GM12878 (cell line): ENCODE data around the gene HOGA1. TPM values are rescaled to one million over a fixed set of nuclear protein-coding genes. Genes with fewer than 3 reads are reported as not detected.

Source experiments
- ATAC-seq: fragments of 200-7000 bp; cut with Tn5 transposase; 3 replicates; pipeline ENCODE4 v1.9.1; 2020; ENCODE audit warnings: mild to moderate bottlenecking, moderate library complexity
- BruUV-seq: library from RNA; stranded (reverse); fragments of 400-500 nt; replicated peaks from 2 replicates; lab custom pipeline; 2021; lab: Mats Ljungman, UMichigan
- CTCF ChIA-PET: fragments of 300-600 bp; sonication (Branson Sonifier 250); formaldehyde crosslinking; extraction: SDS; loops from one replicate; lab custom pipeline; 2021; ENCODE audit warnings: inconsistent platforms; lab: Yijun Ruan, JAX
- POLR2A ChIA-PET: fragments of 350-600 bp; formaldehyde crosslinking; extraction: SDS; loops from one replicate; lab custom pipeline; 2021; ENCODE audit warnings: inconsistent platforms; lab: Charles Lee
- RAD21 ChIA-PET: fragments of 300-600 bp; sonication (Branson Sonifier 250); formaldehyde crosslinking; loops from one replicate; lab custom pipeline; 2023; ENCODE audit warnings: antibody characterized with exemption; ENCODE audit not compliant: unreplicated experiment; lab: Charles Lee
- SMC1A ChIA-PET: fragments of 300-600 bp; sonication (Branson Sonifier 250); formaldehyde crosslinking; loops from one replicate; lab custom pipeline; 2023; ENCODE audit not compliant: unreplicated experiment, uncharacterized antibody; lab: Charles Lee
- DNase-seq: peaks from one replicate; pipeline ENCODE4 v3.0.0-alpha.2; 2011; ENCODE audit warnings: low read depth, low spot score
- FAIRE-seq: peaks from 3 replicates; lab custom pipeline; 2011; peaks lifted over from hg19 to GRCh38; lab: Jason Lieb, UNC
- H2AFZ ChIP-seq: 2 replicates; pipeline ENCODE4 v1.6.0; 2011; ENCODE audit warnings: low read depth, low read length, control low read depth; ENCODE audit not compliant: control insufficient read depth
- H3K27ac ChIP-seq: 2 replicates; pipeline ENCODE4 v1.5.1; 2011; ENCODE audit warnings: control low read depth; ENCODE audit not compliant: control insufficient read depth, insufficient read depth
- H3K27me3 ChIP-seq, 2 experiments: replicated peaks in 1 of 2; 2 replicates each; pipeline versions ENCODE4 v1.6.0 to v1.6.1; 2011; ENCODE audit warnings: low read length in 1 of 2; ENCODE audit not compliant: control insufficient read depth in 2 of 2, insufficient read depth in 2 of 2
- H3K36me3 ChIP-seq, 2 experiments: 2 replicates each; pipeline ENCODE4 v1.5.1; 2011; ENCODE audit warnings: low read length in 1 of 2; ENCODE audit not compliant: control insufficient read depth in 2 of 2, insufficient read depth in 2 of 2
- H3K4me1 ChIP-seq: 2 replicates; pipeline ENCODE4 v1.6.1; 2011; ENCODE audit warnings: mild to moderate bottlenecking, low read length, moderate library complexity, mixed read lengths; ENCODE audit not compliant: control insufficient read depth, insufficient read depth
- H3K4me2 ChIP-seq: 2 replicates; pipeline ENCODE4 v1.6.0; 2011; ENCODE audit warnings: control low read depth; ENCODE audit not compliant: control insufficient read depth, insufficient read depth
- H3K4me3 ChIP-seq: fragments of 200-600 bp; sonication (generic); 2 replicates; pipeline ENCODE4 v1.5.1; 2016
- H3K79me2 ChIP-seq: 2 replicates; pipeline ENCODE4 v1.6.0; 2011; ENCODE audit warnings: low read length; ENCODE audit not compliant: control insufficient read depth, insufficient read depth
- H3K9ac ChIP-seq: 2 replicates; pipeline ENCODE4 v1.8.0; 2011; ENCODE audit warnings: low read length, control low read depth, mixed read lengths; ENCODE audit not compliant: control insufficient read depth, insufficient read depth
- H3K9me3 ChIP-seq: replicated peaks from 3 replicates; pipeline ENCODE4 v1.5.1; 2011; ENCODE audit warnings: mild to moderate bottlenecking, low read length; ENCODE audit not compliant: control insufficient read depth, insufficient read depth
- H4K20me1 ChIP-seq: 2 replicates; pipeline ENCODE4 v1.6.0; 2011; ENCODE audit not compliant: control insufficient read depth, insufficient read depth
- MXI1 ChIP-seq: fragments of 150-350 bp; IDR thresholded peaks from 2 replicates; pipeline ENCODE4 v1.6.1; 2011; ENCODE audit warnings: low read depth, mild to moderate bottlenecking, inconsistent platforms, low read length, improper control_type of control experiment
- RCOR1 ChIP-seq: conservative IDR thresholded peaks from 2 replicates; pipeline ENCODE4 v1.6.1; 2012; ENCODE audit warnings: low read depth, low read length, improper control_type of control experiment
- SKIL ChIP-seq: fragments of 450-650 bp; IDR thresholded peaks from 2 replicates; pipeline ENCODE4 v1.6.1; 2017; ENCODE audit warnings: mild to moderate bottlenecking, low read depth, inconsistent platforms; ENCODE audit not compliant: poor library complexity, severe bottlenecking
- SP1 ChIP-seq: IDR thresholded peaks from one replicate; pipeline ENCODE4 v1.6.1; 2011; ENCODE audit warnings: low read depth, low read length
- SUZ12 ChIP-seq: fragments of 200-600 bp; sonication (generic); IDR thresholded peaks from one replicate; pipeline ENCODE4 v1.6.1; 2018; ENCODE audit warnings: antibody characterized with exemption, mild to moderate bottlenecking; ENCODE audit not compliant: unreplicated experiment
- WGBS: methylation state at CpG from one replicate; pipeline ENCODE4 v1.1.6; 2016; ENCODE audit warnings: low lambda C conversion rate; ENCODE audit not compliant: insufficient replicate concordance, insufficient coverage; ENCODE audit errors: missing lambda C conversion rate; 5-methylcytosine and 5-hydroxymethylcytosine counted together
- in situ Hi-C: fragments of 300-500 bp; cut with MboI; formaldehyde crosslinking; loops from 9 replicates; pipeline ENCODE4 v1.14.3; 2018; ENCODE audit warnings: mixed read lengths
- intact Hi-C: fragments of 100-400 bp; cut with micrococcal nuclease; formaldehyde crosslinking; loops from one replicate; pipeline ENCODE4 v1.14.2; 2022; ENCODE audit not compliant: unreplicated experiment
- polyA plus RNA-seq, 11 experiments: library from polyadenylated mRNA; depleted of rRNA in 4 of 11; unstranded in 6 of 11; stranded (reverse) in 5 of 11; fragments of >200 nt; fragmentation: Nextera tagmentation in 4 of 11; fragmentation: Illumina TruSeq in 1 of 11; extraction: Ambion mirVana in 4 of 11; extraction: Trizol in 1 of 11; gene quantifications; 1 replicate in 1 of 11; 2 replicates in 10 of 11; pipeline versions ENCODE4 v1.2.1 to v1.2.3, GENCODE V29; 2011 to 2016; ENCODE audit warnings: inconsistent platforms in 2 of 11, missing spikeins in 2 of 11, low read depth in 1 of 11
- total RNA-seq, 4 experiments: library from RNA; depleted of rRNA in 3 of 4; stranded (reverse); fragments of >200 nt in 3 of 4; fragmentation: Illumina TruSeq in 1 of 4; extraction: Trizol in 1 of 4; gene quantifications; 2 replicates each; pipeline versions ENCODE4 v1.2.1 to v1.2.3, GENCODE V29; 2013 to 2021
- TF ChIP-seq, protein P1 (sequence below): IDR thresholded peaks from 2 replicates; pipeline ENCODE4 v1.6.1; 2011; ENCODE audit warnings: borderline replicate concordance, low read depth, mild to moderate bottlenecking, moderate library complexity, mixed read lengths, low read length; ENCODE audit not compliant: insufficient read depth; ENCODE audit errors: extremely low read length

HOGA1 gene
- total and polyA plus RNA-seq, 10 of the 15 experiments (the other 5 are each of a cell fraction or from before 2014, with no cell fraction given): 0.01 to 0.19 (median 0.06) TPM; not detected in 6

DNA sequence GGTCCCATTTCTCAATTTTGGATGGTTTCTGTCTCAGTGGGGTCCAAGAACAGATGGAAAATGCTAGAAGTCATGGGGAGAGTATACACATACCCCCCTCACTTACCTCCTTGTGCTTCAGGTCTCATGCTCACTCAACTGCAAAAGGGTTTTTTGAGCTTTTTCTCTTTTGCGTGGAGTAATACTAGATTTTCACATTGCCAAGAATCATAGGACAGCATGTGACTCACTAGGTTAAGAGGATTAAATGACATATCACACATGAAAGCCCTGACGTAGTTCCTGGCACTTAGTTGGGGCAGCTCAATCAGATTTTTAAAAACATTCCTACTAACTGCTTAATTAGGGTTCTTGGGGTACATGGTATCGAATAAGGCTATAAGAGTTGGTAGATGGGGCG lies 60.7 kb downstream of the HOGA1 start:
- ChIA-PET POLR2A (no interaction called here), RAD21 (no interaction called here), CTCF (interaction anchor here (1.5 kb wide), 1 partner anchor 31 kb away, joined by 6 read pairs; no protein-coding TSS in a partner anchor), SMC1A (no interaction called here)
- no peak overlapping the region for H3K4me3 ChIP-seq
- intact Hi-C loops: no loop called here
- no peaks in the 10 kb centered on the region for H4K20me1 ChIP-seq
- H3K9me3 ChIP-seq: no peaks in the 10 kb centered on the region
- peaks cover 0 to 3% of the 10 kb centered on the region in 2 experiments; a peak in 1 of 4 replicates for H3K36me3 ChIP-seq
- no peak for DNase-seq
- no peak overlapping the region for H3K4me2 ChIP-seq
- no TSS peak for BruUV-seq
- H3K4me1 ChIP-seq: peaks cover 7% of the 10 kb centered on the region
- H3K9ac ChIP-seq: no peak overlapping the region
- no peak for FAIRE-seq
- H3K27me3 ChIP-seq: no peaks in the 10 kb centered on the region
- no peak overlapping the region for H2AFZ ChIP-seq
- no peak for ATAC-seq
- 100% methylated on average over 4 of the region's 4 CpGs for WGBS
- no peak overlapping the region for H3K27ac ChIP-seq
- in situ Hi-C loops: no loop called here
- TF ChIP-seq SUZ12 (no peak), SKIL (no peak), RCOR1 (no peak), MXI1 (no peak), SP1 (no peak)
- TF ChIP-seq, protein P1, sequence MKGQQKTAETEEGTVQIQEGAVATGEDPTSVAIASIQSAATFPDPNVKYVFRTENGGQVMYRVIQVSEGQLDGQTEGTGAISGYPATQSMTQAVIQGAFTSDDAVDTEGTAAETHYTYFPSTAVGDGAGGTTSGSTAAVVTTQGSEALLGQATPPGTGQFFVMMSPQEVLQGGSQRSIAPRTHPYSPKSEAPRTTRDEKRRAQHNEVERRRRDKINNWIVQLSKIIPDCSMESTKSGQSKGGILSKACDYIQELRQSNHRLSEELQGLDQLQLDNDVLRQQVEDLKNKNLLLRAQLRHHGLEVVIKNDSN: no peak
- H3K79me2 ChIP-seq: peaks cover 21% of the 10 kb centered on the region
